Esophagus (tissue), 2 donors: ENCODE measurements around the gene WNT9B. TPM values are rescaled to one million over a fixed set of nuclear protein-coding genes. Genes with fewer than 3 reads are reported as not detected.

Experiments used
- H3K27ac ChIP-seq, 2 donors: one replicate each; pipeline ENCODE4 v1.5.1; 2013; ENCODE audit warnings: low read depth in 2 of 2, mild to moderate bottlenecking in 2 of 2, inconsistent platforms in 1 of 2, low read length in 1 of 2, moderate library complexity in 1 of 2
- H3K27me3 ChIP-seq, 2 donors: one replicate each; pipeline ENCODE4 v1.6.1; 2013; ENCODE audit warnings: low read length in 2 of 2, control low read depth in 1 of 2, mild to moderate bottlenecking in 1 of 2; ENCODE audit not compliant: insufficient read depth in 2 of 2, control insufficient read depth in 1 of 2
- H3K36me3 ChIP-seq, 2 donors: one replicate each; pipeline ENCODE4 v1.6.1; 2013; ENCODE audit warnings: low read length in 1 of 2; ENCODE audit not compliant: control insufficient read depth in 2 of 2, insufficient read depth in 2 of 2
- H3K4me1 ChIP-seq, 2 donors: one replicate each; pipeline ENCODE4 v1.6.1; 2013; ENCODE audit warnings: low read length in 1 of 2; ENCODE audit not compliant: control insufficient read depth in 2 of 2, insufficient read depth in 2 of 2
- H3K4me3 ChIP-seq, 2 donors: one replicate each; pipeline ENCODE4 v1.5.1; 2013; ENCODE audit warnings: low read length in 2 of 2, mild to moderate bottlenecking in 2 of 2, low read depth in 1 of 2, moderate library complexity in 1 of 2
- H3K9me3 ChIP-seq, 2 donors: one replicate each; pipeline ENCODE4 v1.6.1; 2013; ENCODE audit warnings: mild to moderate bottlenecking in 2 of 2, low read depth in 1 of 2, low read length in 1 of 2, moderate library complexity in 1 of 2; ENCODE audit not compliant: control insufficient read depth in 2 of 2, insufficient read depth in 1 of 2
- WGBS, 2 donors: extraction: QIAGEN DNeasy Blood & Tissue Kit; methylation state at CpG; one replicate each; pipeline ENCODE4 v1.1.7; 2013; 5-methylcytosine and 5-hydroxymethylcytosine counted together
- polyA plus RNA-seq, 2 donors: library from polyadenylated mRNA; stranded (reverse); fragments of 200-250 nt; gene quantifications; one replicate each; pipeline ENCODE4 v1.2.3, GENCODE V29; 2013
- donor health status: healthy with polysubstance abuse.
- donor health status: Bipolar disorder and iron deficiency.

WNT9B gene
- polyA plus RNA-seq, 2 donors: 0.06 to 0.12 TPM

- Histone ChIP-seq H3K27ac (no peak overlapping the region), H3K9me3 (peaks cover 0 to 3% of the 10 kb centered on the region in 2 donors), H3K27me3 (peaks cover 4 to 6% of the 10 kb centered on the region in 2 donors), H3K4me1 (no peaks in the 10 kb centered on the region), H3K36me3 (no peaks in the 10 kb centered on the region), H3K4me3 (no peak overlapping the region)
- WGBS, 2 donors: 38 to 40% methylated on average over 29 of the region's 29 CpGs
Observed at GRCh38 chr17:46894476-46895151, 43.2 kb downstream of the WNT9B start.

GRCh38 chr17:46895171-46895570 is 43.8 kb downstream of the WNT9B start:
- 79 to 80% methylated on average over 9 of the region's 9 CpGs for WGBS, 2 donors
- H3K4me3 ChIP-seq: no peak overlapping the region
- H3K27me3 ChIP-seq: peaks cover 4 to 6% of the 10 kb centered on the region in 2 donors
- no peaks in the 10 kb centered on the region for H3K36me3 ChIP-seq
- no peak overlapping the region for H3K27ac ChIP-seq
- H3K4me1 ChIP-seq: no peaks in the 10 kb centered on the region
- H3K9me3 ChIP-seq: peaks cover 0 to 3% of the 10 kb centered on the region in 2 donors

- Histone ChIP-seq H3K27me3 (peaks cover 4 to 6% of the 10 kb centered on the region in 2 donors), H3K4me1 (no peaks in the 10 kb centered on the region), H3K9me3 (peaks cover 0 to 3% of the 10 kb centered on the region in 2 donors), H3K36me3 (no peaks in the 10 kb centered on the region), H3K27ac (no peak overlapping the region), H3K4me3 (no peak overlapping the region)
- 83 to 85% methylated on average over 9 of the region's 9 CpGs for WGBS, 2 donors
Observed at GRCh38 chr17:46896991-46897390, 45.6 kb downstream of the WNT9B start.

- no peaks in the 10 kb centered on the region for H3K4me1 ChIP-seq
- H3K36me3 ChIP-seq: no peaks in the 10 kb centered on the region
- WGBS, 2 donors: 61% methylated on average over 2 of the region's 2 CpGs
- peaks cover 0 to 3% of the 10 kb centered on the region in 2 donors for H3K9me3 ChIP-seq
- no peak overlapping the region for H3K27ac ChIP-seq
- no peak overlapping the region for H3K4me3 ChIP-seq
- H3K27me3 ChIP-seq: peaks cover 4 to 5% of the 10 kb centered on the region in 2 donors
Observed at GRCh38 chr17:46898364-46898763, 47.0 kb downstream of the WNT9B start.

- Histone ChIP-seq H3K36me3 (no peaks in the 10 kb centered on the region), H3K27ac (no peak overlapping the region), H3K27me3 (peaks cover 3 to 4% of the 10 kb centered on the region in 2 donors), H3K4me1 (no peaks in the 10 kb centered on the region), H3K9me3 (peaks cover 0 to 3% of the 10 kb centered on the region in 2 donors), H3K4me3 (no peak overlapping the region)
- 96 to 97% methylated on average over 5 of the region's 5 CpGs for WGBS, 2 donors
Observed at GRCh38 chr17:46898860-46899259, 47.5 kb downstream of the WNT9B start.

- Histone ChIP-seq H3K27ac (no peak overlapping the region), H3K36me3 (no peaks in the 10 kb centered on the region), H3K4me3 (no peak overlapping the region), H3K27me3 (peaks cover 0 to 4% of the 10 kb centered on the region in 2 donors), H3K9me3 (no peaks in the 10 kb centered on the region), H3K4me1 (no peaks in the 10 kb centered on the region)
- 67 to 75% methylated on average over 9 of the region's 9 CpGs for WGBS, 2 donors
Observed at GRCh38 chr17:46901291-46901690, 49.9 kb downstream of the WNT9B start.

- 79 to 87% methylated on average over 4 of the region's 4 CpGs for WGBS, 2 donors
Observed at GRCh38 chr17:46903762-46904672, 52.6 kb downstream of the WNT9B start.

GRCh38 chr17:46908068-46908737 is 56.8 kb downstream of the WNT9B start:
- Histone ChIP-seq H3K4me3 (no peak overlapping the region), H3K9me3 (no peaks in the 10 kb centered on the region), H3K27me3 (no peaks in the 10 kb centered on the region), H3K4me1 (no peaks in the 10 kb centered on the region), H3K36me3 (no peaks in the 10 kb centered on the region), H3K27ac (no peak overlapping the region)
- WGBS, 2 donors: 60 to 62% methylated on average over 14 of the region's 14 CpGs

More at GRCh38 chr17:46903762-46904672, 52.6 kb downstream of the WNT9B start:
- H3K4me3 ChIP-seq: no peak overlapping the region
- H3K27ac ChIP-seq: no peak overlapping the region
- no peaks in the 10 kb centered on the region for H3K36me3 ChIP-seq
- peaks cover 0 to 2% of the 10 kb centered on the region in 2 donors for H3K27me3 ChIP-seq
- no peaks in the 10 kb centered on the region for H3K4me1 ChIP-seq
- H3K9me3 ChIP-seq: no peaks in the 10 kb centered on the region

- 52 to 62% methylated on average over 10 of the region's 10 CpGs for WGBS, 2 donors
- Histone ChIP-seq H3K36me3 (no peaks in the 10 kb centered on the region), H3K27ac (no peak overlapping the region), H3K4me1 (no peaks in the 10 kb centered on the region), H3K27me3 (no peaks in the 10 kb centered on the region), H3K4me3 (no peak overlapping the region), H3K9me3 (no peaks in the 10 kb centered on the region)
Observed at GRCh38 chr17:46910179-46910927, 59.0 kb downstream of the WNT9B start.
